Kidney tubule cell (primary cell): ENCODE data around the gene ARHGAP42.

ENCODE experiments used
- DNase-seq: peaks from one replicate; pipeline ENCODE4 v3.0.0-alpha.2; 2018; ENCODE audit warnings: low spot score

The ARHGAP42 gene

GRCh38 chr11:101028644-101029043, 341.6 kb downstream of the ARHGAP42 start:
- DNase-seq = no peak

GRCh38 chr11:101030015-101030414, 342.9 kb downstream of the ARHGAP42 start:
- no peak for DNase-seq

GRCh38 chr11:101030692-101031091, 343.6 kb downstream of the ARHGAP42 start:
- DNase-seq = no peak

GRCh38 chr11:101031713-101032112, 344.6 kb downstream of the ARHGAP42 start:
- DNase-seq = no peak

- DNase-seq = no peak
These were observed 345.9 kb downstream of the ARHGAP42 start for GRCh38 chr11:101032991-101033390.

GRCh38 chr11:101034076-101034475, 347.0 kb downstream of the ARHGAP42 start:
- DNase-seq = no peak

GRCh38 chr11:101035872-101036271, 348.8 kb downstream of the ARHGAP42 start:
- DNase-seq = no peak
